CD4-positive, alpha-beta T cell treated with Interferon gamma for 1 hour (primary cell): ENCODE results near the gene HUS1.

Experiments
- DNase-seq: peaks from one replicate; pipeline ENCODE4 v3.0.0-alpha.2; 2020

Gene HUS1

DNA sequence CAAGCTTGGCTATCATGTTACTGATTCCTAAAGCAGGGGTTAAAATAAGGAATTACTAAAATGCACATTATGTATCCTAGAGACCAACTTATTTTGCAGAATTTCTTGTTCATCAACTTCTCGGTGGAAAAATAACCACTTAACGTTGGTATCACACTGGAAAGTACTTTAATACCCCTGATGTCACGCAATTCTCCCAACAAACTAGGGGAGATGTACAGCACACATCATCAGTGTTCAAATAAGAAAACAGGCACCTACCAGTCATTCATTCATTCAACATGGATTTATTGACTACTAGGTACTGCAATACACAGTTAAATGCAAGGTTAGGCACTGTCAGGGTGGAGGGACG lies 648 bp downstream of the HUS1 start:
- no peak for DNase-seq

DNA sequence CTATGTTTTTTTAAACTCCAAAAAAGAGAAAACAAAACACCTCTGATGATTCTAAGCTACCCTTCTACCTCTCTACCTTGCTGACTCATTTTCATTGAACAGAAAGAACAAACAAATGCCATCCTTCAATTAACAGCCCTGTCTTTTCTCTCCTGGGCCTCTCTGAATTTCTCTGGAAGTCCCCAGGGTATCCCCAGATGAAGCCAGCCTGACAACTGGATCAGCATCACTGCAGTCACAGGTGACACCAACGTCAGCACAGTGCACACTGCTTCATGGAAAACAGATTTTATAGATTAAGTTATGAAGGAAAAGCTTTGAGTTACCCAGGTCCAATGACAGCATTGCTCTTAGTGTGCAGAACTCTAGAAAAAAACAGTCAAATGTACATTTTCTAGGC lies 5.7 kb downstream of the HUS1 start:
- no peak for DNase-seq

DNA sequence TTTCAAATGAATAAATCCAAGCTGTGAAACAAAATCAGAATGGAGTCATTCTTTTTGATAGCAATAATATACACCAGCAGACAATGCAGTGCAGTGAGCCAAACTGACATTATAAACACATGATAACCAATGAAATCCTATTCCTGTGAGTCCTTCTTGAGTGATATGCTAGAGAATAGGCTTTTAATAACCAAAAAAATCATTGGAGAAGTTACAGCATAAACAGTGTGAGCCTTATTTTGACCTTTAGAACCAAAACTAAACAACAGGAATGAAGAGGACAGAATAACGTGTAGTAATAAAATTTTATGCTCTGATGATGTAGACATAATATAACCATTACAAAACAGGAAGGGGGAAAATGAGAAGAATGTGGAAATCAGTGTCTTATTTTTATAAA lies 8.7 kb downstream of the HUS1 start:
- no peak for DNase-seq

DNA sequence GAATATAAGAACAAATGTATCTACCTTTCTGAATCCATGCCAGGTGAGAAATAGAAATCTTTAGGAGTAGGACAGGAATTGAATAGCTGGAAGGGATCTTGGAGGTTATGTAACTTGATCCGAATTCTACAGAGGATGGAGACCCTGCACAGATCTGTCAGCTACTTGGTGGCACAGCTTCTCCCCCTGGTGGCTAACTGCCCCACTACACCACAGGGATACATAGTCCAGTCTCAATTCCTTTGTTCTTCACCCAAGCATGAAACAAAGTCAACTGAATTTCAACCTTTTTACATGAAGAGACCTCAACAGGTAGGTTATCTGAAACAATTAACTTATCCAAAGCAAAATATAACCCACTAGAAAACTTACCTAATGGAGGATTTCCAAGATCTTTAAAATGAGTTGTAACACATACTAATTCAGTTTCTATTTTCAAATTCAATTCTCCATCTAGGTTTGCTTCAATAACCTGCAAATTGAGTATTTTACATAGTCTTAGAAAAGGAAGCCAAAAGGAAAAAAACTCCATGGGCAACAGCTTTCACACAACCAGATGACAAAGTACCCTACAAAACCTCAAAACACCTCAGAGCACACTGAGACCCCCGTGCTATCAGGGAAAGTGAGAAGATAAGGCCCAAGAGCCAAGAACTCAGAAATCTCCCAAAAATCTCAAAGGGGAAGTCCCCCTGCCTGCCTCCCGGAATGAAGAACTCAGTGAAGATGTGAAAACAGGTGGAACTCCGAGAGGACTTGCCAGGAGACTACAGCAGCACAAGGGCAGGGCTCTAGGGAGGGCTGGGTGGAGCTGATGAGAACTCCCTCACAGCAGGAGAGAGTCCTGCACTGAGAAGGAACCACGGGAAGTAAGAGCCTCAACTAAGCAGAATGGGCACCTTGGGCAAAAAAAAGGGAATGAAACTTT lies 10.3 kb downstream of the HUS1 start:
- peak; percentile 28 for DNase-seq

DNA sequence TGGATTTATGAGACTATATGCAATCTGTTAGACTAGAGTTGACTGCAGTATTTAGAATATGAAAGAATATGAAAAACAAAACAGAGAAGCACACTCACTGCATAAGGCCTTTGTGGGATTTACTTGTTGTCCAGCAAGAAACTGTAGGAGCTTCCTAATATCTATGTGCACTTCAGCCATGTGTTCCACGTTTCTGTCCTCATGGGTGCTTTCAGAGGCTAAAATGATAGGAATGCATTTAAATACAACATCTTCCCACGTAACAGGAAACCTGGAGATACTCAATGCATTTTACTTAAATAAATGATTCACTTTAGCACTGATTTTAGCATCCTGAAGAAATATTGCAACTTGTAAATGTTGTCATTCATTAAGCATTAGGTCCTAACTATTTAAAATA lies 11.7 kb downstream of the HUS1 start:
- no peak for DNase-seq

DNA sequence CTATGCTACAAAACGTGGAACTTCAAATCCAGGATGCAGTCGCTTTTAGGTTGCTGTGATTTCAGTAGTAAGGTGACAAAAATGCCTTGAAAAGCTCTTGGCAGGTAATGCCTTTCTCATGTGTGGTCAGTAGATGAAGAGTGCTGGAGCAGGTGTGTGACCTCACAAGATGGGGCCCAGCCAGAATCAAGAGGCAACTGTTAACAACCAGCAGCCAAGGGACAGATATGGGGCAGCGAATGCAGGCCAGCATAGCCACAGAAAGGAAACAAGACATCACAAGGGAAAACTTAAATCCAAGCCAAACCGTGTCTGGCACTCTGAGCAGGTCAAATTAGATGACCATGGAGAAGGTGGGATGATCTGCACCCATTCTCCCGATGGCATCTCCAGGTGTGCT lies 12.3 kb downstream of the HUS1 start:
- DNase-seq, result no peak

DNA sequence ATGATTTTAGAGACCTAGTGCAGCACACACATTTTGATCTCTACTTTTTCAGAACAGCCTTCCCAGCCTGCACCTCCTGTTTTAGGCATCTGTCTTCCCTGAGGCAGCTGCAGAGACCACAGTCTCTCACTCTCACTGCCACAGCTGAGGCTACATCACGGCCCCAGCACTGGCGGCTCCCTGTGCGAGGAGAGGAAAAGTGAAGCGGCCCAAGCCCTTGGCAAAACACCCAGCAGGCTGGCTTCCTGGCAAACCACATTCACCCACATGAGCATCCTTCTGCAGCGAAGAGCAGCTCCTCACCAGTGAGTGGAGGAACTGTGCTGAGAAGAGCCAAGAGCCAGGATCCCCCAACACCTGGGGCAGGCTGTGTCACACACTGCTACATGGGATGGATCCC lies 14.0 kb downstream of the HUS1 start:
- DNase-seq, result no peak

DNA sequence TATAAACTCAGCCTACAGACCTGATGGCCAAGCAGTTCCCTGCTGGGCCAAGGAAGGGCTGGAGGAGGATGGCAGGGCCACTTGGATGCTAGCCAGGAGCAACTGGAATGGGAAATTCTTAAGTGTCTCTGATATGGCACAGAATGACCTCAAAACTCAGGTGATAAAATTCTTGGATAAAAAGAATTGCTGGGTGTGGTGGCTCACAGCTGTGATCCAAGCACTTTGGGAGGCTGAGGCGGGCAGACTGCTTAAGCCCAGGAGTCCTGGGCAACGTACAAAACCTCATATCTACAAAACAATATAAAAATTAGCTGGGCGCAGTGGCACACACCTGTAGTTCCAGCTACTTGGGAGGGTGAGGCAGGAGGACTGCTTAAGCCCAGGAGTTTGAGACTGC lies 17.2 kb downstream of the HUS1 start:
- DNase-seq, result no peak

DNA sequence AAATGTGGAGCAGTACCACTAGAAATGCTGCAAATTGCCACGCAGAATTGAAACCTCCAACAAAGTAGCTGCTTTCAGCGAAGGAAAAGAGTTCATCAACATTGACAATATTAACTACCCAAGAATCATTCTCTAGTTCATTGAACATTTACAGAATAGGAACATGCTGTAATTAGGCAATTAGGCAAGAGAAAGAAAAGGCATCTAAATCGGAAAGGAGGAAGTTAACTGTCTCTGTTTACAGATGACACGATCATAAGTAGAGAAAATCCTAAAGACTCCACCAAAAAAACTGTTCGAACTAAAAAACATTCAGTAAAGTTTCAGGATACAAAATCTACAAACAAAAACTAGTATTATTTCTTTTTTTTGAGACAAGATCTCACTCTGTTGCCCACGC lies 22.3 kb downstream of the HUS1 start:
- DNase-seq, result no peak

DNA sequence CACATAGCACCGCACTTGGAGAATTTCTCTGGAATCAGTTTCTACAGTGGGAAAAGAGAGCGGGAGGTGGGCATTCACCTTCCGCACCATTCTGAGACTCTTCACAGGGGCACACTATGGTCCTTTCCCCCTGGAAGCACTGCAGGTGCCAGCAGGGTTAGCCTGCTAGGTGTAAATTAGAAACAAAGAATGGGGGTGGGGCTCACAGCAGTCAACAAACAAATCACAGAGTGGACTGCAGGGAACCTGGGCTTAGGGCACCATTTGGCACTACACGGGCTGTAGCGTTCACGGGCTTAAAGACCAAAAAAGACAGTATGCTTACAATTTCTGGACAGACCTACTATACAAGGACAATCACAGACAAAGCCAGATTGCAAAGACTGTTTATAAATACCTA lies 23.2 kb downstream of the HUS1 start:
- no peak for DNase-seq

DNA sequence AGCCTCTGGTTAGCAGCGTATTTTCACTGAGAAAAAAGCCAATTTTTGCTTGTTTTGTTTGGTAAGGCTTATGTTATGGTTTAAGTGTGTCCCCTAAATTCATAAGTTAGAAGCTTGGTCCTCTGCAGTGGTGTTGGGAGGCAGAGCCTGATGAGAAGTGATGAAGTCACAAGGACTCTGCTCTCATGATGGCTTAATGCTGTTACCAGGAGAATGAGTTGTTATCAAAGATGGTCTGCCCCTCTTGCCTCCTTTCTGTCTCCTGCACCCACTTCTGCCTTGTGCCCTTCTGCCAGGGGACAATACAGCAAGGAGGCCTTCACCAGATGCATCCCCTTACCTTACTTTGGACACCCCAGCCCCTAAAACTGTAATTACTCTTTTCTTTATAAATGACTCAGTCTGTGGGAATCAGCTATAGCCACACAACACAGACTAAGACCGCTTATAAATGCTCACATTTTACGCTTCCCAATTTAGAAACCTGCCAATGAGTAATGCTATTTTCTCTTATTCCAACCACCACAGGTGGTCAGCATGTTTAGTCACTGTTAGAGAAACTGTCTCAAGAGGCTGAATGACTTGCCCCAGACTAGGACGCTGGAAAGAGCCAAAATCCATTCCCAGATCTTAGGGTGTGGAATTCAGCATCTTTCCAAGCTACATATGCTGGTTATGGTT lies 25.0 kb downstream of the HUS1 start:
- DNase-seq, result no peak

DNA sequence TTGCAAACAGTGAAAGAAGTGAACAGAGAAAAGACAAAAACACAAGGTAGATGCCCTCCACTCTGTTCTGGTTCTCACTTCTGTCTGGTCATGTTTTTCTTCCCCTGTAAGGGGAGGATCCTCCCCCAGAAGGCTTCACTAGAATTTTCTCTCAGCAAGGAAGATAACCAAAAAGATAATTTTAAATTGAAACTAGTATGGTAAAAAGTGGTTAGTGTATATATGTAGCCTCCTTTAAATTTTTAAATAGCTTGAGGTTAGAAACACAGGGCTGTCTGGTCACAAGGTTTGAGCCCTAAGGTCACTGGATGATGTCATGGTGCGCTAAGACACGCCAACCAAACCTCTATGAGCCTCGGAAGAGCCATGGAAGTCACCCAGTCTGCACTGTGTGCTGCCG lies 25.6 kb downstream of the HUS1 start:
- no peak for DNase-seq

DNA sequence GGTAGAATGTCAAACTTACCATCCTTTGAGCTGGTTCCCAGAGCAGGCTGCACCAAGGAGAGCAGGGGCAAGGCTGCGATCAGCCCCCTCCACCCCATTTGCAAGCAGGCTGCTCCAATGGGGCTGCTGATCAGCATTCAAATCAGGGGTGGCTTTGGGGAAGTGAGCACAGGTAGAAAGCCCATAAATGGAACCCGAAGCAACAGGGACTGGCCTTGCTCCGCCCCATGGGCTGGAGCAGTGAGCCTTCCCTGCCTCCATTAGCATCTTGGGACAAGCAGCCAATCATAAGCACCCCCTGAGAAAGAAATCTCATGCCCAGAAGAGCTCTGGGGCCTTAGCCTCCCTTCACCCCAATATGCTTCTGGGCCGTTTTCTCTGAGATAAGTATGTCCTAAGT lies 27.2 kb downstream of the HUS1 start:
- no peak for DNase-seq

DNA sequence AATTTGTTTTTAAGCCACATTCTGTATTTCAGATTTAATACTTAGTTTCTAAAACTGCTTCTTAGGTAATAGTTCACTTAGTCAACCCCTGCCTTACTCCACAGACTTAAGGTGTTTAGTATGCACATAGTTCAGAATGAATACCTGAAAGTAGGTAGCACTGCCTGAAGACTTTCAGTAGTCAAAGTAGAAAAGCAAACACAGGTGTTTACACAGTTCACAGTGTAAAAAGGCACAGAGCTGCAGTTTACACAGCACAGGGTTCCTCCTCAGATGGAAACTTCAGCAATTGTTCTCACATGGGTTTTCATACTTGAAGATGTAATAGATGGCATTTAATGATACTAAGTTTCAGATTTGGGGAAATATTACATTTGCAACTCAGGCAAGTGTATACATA lies 28.0 kb downstream of the HUS1 start:
- no peak for DNase-seq

DNA sequence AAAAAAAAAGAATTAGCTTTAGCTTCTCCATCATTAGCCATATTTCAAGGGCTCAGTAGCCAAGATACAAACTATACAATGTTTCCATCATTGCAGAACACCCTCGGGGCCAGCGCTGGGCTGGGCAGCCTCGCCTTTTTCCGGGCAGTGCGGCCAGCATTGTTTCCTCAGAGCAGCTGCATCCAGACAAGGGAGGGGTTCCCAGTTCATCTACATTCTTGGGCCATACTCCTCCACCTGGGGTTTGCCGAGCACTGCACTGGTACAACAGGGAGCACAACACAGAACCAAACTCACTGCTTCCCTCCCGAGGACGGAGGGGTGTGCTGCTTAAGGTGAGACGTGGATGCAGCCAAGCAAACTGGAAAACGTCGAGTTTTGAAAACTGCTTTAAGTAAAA lies 28.7 kb downstream of the HUS1 start:
- no peak for DNase-seq

DNA sequence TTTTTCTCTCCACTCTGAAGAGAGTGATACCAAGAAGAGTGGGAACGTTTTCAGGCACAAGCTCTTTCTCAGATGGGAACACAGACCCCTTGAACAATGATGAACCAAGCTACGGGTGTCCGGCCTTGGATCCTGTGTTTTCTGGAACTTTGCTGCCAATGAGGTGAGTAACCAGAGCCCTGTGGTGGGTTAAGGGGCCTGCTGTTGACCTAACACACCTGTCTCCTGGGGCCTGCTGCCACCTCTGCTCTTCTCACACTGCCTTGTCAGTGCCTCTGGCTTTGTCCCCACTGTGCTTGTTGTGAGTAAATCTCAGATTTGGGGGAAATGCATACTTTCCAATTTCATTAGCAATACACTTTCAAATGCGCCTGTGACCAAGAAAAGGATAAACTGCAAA lies 29.7 kb downstream of the HUS1 start:
- no peak for DNase-seq

DNA sequence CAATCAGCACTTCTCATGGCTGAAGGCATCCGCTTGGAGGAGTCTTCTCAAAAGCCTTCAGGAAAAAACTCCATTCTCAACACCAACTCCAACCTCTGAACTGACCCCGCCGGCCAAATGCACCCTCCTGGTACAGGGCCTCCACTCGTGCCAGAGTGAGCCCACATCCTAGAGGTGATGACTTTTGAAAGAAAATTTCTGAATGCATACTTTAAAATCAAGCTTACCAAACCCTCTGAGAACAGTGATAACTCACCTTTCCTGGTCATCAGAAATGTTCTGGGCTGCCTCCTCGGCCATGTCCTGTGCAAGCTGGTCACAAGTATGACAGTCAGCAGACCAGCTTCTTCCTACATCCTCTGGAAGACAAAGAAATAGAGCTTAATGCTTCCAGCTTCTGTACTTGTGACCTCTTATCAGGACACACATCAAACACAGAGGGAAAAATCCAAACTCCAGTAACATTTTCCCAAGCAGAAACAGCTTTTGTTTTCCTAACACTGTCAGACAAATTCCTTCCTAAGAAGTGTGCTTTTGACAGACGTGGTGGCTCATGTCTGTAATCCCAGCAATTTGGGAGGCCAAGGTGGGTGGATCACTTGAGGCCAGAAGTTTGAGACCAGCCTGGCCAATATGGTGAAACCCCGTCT lies 31.1 kb downstream of the HUS1 start, which contains the start of gene PKD1L1:
TSS of gene PKD1L1 (minus strand) at position 326 of the 650 bp plus-strand sequence. CDS start at position 300, 26 bp downstream.
- no peak for DNase-seq

DNA sequence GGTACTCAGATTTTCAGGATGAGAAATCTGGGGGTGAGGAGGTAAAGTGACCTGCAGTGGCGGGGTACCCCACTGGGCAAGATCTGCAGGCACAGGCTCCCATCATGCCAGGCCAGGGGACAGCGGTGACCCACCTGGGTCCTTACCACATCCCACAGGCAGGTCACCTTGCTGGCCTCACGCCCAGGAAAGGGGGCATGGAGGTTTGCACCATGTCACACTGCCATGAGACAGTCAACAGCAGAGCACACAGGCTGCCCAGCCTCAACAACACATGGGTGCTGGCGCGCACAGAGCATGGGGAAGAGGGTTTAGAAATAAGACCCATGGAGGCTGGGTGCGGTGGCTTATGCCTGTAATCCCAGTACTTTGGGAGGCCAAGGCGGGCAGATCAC lies 32.1 kb downstream of the HUS1 start:
- no peak for DNase-seq

DNA sequence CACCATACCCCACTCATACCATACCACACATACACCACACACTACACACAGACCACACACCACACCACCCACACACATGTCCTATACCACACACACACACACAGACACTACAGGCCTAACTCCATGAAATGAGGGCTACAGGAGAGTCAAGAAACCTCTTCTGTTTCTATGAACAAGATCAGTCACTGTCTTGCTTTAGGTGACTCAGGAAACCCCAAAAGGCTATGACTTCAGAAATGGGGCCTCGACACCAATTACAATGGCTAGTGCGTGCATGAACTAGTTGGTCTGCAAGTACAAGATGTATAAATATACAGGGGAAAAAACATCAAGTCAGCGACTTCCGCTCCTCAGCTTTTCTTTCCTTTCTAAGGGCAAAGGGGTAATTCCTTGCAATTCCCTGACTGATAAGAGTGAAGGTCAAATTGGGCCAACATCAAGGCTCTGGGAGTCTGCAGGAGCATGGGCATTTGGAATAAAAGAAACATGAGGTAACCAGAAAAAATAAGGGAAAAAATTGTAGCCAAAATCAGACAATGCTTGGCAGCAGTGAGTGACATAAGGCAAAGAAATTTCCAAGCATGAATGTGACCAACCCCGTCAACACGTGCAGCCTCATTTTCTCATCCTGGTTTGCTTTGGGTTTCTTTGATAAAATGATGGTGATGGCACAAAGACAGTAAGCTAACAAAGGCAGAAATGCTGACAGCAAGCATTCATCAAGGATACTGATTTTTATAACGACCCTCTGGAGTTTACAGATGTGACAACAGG lies 32.6 kb downstream of the HUS1 start:
- no peak for DNase-seq

DNA sequence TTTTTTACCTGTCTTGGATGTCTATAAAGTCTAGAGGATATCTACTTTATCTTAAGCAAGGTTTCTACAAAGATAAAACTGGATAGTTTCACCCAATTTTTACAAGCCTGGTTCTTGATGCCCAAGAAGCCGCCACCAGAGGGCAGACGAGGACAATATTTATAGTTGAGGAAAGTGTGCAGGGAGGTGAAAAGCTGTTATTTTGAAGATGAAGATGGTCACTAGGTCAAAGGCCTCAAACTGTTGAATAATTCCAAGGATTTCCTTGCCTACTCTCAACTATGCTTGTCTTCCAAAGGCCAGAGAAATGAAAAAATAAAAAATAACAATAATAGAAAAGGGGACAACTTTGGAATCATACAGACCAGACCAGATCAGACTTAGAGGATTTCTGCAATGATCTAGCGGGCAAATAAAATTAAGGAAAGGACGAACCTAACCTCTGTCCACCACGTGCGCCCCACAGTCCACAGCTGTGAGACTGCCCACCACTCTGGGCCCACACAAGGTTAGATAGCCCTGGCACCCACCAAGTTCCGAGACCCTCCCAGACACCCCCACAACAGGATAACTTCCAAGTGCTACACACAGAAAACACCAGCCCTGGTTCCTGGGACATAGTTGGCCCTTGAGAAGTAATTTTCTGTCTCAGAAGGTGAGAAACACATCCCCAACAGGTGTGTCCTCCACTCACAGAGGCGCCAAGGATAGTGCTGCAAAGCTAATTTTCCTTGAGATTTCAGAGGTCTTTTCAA lies 34.0 kb downstream of the HUS1 start:
- DNase-seq, result peak; percentile 43

DNA sequence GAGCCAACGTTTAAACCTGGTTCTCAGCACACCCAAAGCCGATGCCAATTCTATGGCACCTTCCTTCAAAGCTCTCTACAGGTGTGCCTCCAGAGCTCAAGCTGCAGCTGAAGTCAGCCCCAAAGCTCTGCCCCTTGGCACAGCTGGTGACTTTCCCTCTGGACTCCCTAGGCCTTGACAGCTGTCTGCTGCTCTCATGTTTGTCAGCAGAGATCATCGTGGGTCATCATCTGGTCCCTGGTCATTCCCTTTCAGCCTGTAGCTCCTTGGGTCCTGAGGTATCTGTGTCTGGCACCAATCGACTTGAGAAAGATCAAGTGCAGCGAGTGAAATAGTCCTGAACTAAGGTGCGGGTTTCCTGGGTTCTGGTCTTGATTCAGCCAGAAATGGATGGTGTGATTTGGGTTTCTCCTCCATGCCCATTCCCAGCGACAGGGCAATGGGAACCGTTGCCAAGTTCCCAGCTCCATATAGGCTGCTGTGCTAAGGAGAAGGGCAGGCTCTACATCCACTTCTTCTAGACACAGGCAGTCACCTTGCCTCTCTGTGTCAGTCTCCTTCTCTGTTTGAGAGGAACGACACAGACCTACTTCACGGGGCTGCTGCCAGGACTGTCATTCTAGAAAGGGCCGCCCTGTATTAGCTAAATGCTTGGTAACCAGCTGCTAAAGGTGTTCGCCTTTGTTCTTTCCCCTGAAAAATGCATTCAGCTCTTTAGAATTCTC lies 34.7 kb downstream of the HUS1 start:
- DNase-seq, result no peak
